Osteoblast (primary cell): ENCODE data around the gene OTUD4. TPM values are rescaled to one million over a fixed set of nuclear protein-coding genes. Genes with fewer than 3 reads are reported as not detected.

Source experiments
- DNase-seq: peaks from one replicate; pipeline ENCODE4 v3.0.0; 2011; ENCODE audit warnings: low spot score, mixed read lengths; ENCODE audit not compliant: insufficient read length; ENCODE audit errors: missing footprints
- H2AFZ ChIP-seq: 2 replicates; pipeline ENCODE4 v1.6.0; 2011; ENCODE audit warnings: mild to moderate bottlenecking, low read length
- H3K27ac ChIP-seq: 2 replicates; pipeline ENCODE4 v1.5.1; 2011; ENCODE audit warnings: mild to moderate bottlenecking, low read depth, low read length, moderate library complexity
- H3K27me3 ChIP-seq: 2 replicates; pipeline ENCODE4 v1.6.0; 2012; ENCODE audit warnings: mild to moderate bottlenecking, control low read depth, inconsistent platforms, low read length, moderate library complexity; ENCODE audit not compliant: insufficient read depth
- H3K36me3 ChIP-seq: 2 replicates; pipeline ENCODE4 v1.5.1; 2011; ENCODE audit warnings: mild to moderate bottlenecking, low read length, control low read depth, moderate library complexity; ENCODE audit not compliant: insufficient read depth
- H3K4me1 ChIP-seq: 2 replicates; pipeline ENCODE4 v1.5.1; 2011; ENCODE audit warnings: mild to moderate bottlenecking, low read length, control low read depth, moderate library complexity; ENCODE audit not compliant: insufficient read depth
- H3K4me2 ChIP-seq: 2 replicates; pipeline ENCODE4 v1.6.0; 2011; ENCODE audit warnings: mild to moderate bottlenecking, low read length; ENCODE audit not compliant: insufficient read depth
- H3K4me3 ChIP-seq: fragments of 200-600 bp; sonication (generic); 3 replicates; pipeline ENCODE4 v1.5.1; 2012; ENCODE audit warnings: mild to moderate bottlenecking, low read length, inconsistent platforms; ENCODE audit not compliant: insufficient read depth
- H3K79me2 ChIP-seq: 2 replicates; pipeline ENCODE4 v1.6.0; 2012; ENCODE audit warnings: mild to moderate bottlenecking, low read length, control low read depth, inconsistent platforms; ENCODE audit not compliant: insufficient read depth
- H3K9me3 ChIP-seq: 2 replicates; pipeline ENCODE4 v1.5.1; 2011; ENCODE audit warnings: low read depth, low read length, control low read depth
- H4K20me1 ChIP-seq: 2 replicates; pipeline ENCODE4 v1.6.0; 2012; ENCODE audit warnings: mild to moderate bottlenecking, low read length, control low read depth; ENCODE audit not compliant: insufficient read depth
- CTCF ChIP-seq: IDR thresholded peaks from 2 replicates; pipeline ENCODE4 v1.5.1; 2011; ENCODE audit warnings: mild to moderate bottlenecking, low read depth, low read length, moderate library complexity; ENCODE audit errors: extremely low read depth
- total RNA-seq: library from RNA; depleted of rRNA; stranded (reverse); fragments of >200 nt; gene quantifications from 2 replicates; pipeline ENCODE4 v1.2.3, GENCODE V29; 2012

The OTUD4 gene
- total RNA-seq, 1 donor = 22.8 TPM

GRCh38 chr4:145196747-145197146 lies 16.4 kb upstream of the OTUD4 start:
- Histone ChIP-seq H4K20me1 (no peaks in the 10 kb centered on the region), H3K4me1 (no peaks in the 10 kb centered on the region), H3K9me3 (no peaks in the 10 kb centered on the region), H3K27me3 (peaks cover 10% of the 10 kb centered on the region), H3K4me3 (no peak overlapping the region), H3K4me2 (no peak overlapping the region), H2AFZ (no peak overlapping the region), H3K27ac (no peak overlapping the region), H3K79me2 (no peaks in the 10 kb centered on the region), H3K36me3 (no peaks in the 10 kb centered on the region)
- no peak for DNase-seq
- TF ChIP-seq CTCF = no peak

GRCh38 chr4:145195167-145195952 lies 15.0 kb upstream of the OTUD4 start:
- no peaks in the 10 kb centered on the region for H3K36me3 ChIP-seq
- H3K4me1 ChIP-seq = no peaks in the 10 kb centered on the region
- H2AFZ ChIP-seq = no peak overlapping the region
- H3K79me2 ChIP-seq = no peaks in the 10 kb centered on the region
- no peaks in the 10 kb centered on the region for H3K9me3 ChIP-seq
- H3K27me3 ChIP-seq = peaks cover 10% of the 10 kb centered on the region
- DNase-seq = no peak
- H3K4me2 ChIP-seq = no peak overlapping the region
- no peaks in the 10 kb centered on the region for H4K20me1 ChIP-seq
- no peak for TF ChIP-seq CTCF
- no peak overlapping the region for H3K27ac ChIP-seq
- H3K4me3 ChIP-seq = no peak overlapping the region

- no peak overlapping the region for H2AFZ ChIP-seq
- no peaks in the 10 kb centered on the region for H4K20me1 ChIP-seq
- no peaks in the 10 kb centered on the region for H3K36me3 ChIP-seq
- H3K27ac ChIP-seq = no peak overlapping the region
- H3K4me3 ChIP-seq = no peak overlapping the region
- no peak overlapping the region for H3K4me2 ChIP-seq
- no peaks in the 10 kb centered on the region for H3K27me3 ChIP-seq
- TF ChIP-seq CTCF = no peak
- no peak for DNase-seq
- H3K4me1 ChIP-seq = no peaks in the 10 kb centered on the region
- H3K9me3 ChIP-seq = no peaks in the 10 kb centered on the region
- H3K79me2 ChIP-seq = no peaks in the 10 kb centered on the region
These were observed 9.6 kb upstream of the OTUD4 start for GRCh38 chr4:145189981-145190380.

- no peak for TF ChIP-seq CTCF
These were observed 6.3 kb upstream of the OTUD4 start for GRCh38 chr4:145186729-145187128.

More at GRCh38 chr4:145186729-145187128, 6.3 kb upstream of the OTUD4 start:
- H3K4me3 ChIP-seq = no peak overlapping the region
- H3K4me1 ChIP-seq = no peaks in the 10 kb centered on the region
- H3K27ac ChIP-seq = no peak overlapping the region
- H3K36me3 ChIP-seq = no peaks in the 10 kb centered on the region
- no peaks in the 10 kb centered on the region for H3K27me3 ChIP-seq
- no peak overlapping the region for H3K4me2 ChIP-seq
- no peaks in the 10 kb centered on the region for H3K9me3 ChIP-seq
- DNase-seq = no peak
- no peaks in the 10 kb centered on the region for H3K79me2 ChIP-seq
- H4K20me1 ChIP-seq = no peaks in the 10 kb centered on the region
- H2AFZ ChIP-seq = no peak overlapping the region
